Loucy (cell line): Measurements from ENCODE around the gene LHFPL6.

Experiments
- H2AFZ ChIP-seq: fragments of 200-600 bp; sonication (generic); 2 replicates; pipeline ENCODE4 v1.6.0; 2016; ENCODE audit warnings: antibody characterized with exemption, mild to moderate bottlenecking, low read length, moderate library complexity
- H3F3A ChIP-seq: fragments of 200-600 bp; 2 replicates; pipeline ENCODE4 v1.6.0; 2016; ENCODE audit warnings: antibody characterized with exemption, low read depth, mild to moderate bottlenecking
- H3K27me3 ChIP-seq: fragments of 200-600 bp; sonication (generic); 2 replicates; pipeline ENCODE4 v1.6.1; 2014; ENCODE audit warnings: low read length, mild to moderate bottlenecking; ENCODE audit not compliant: insufficient read depth, poor library complexity, severe bottlenecking
- H3K36me3 ChIP-seq: fragments of 200-600 bp; sonication (generic); 2 replicates; pipeline ENCODE4 v1.6.1; 2016; ENCODE audit warnings: low read length; ENCODE audit not compliant: insufficient read depth
- H3K4me1 ChIP-seq: fragments of 200-600 bp; sonication (generic); 2 replicates; pipeline ENCODE4 v1.5.1; 2014; ENCODE audit warnings: low read length, mild to moderate bottlenecking; ENCODE audit not compliant: insufficient read depth, poor library complexity, severe bottlenecking
- H3K4me2 ChIP-seq: fragments of 200-600 bp; sonication (generic); 2 replicates; pipeline ENCODE4 v1.6.0; 2014; ENCODE audit warnings: antibody characterized with exemption, low read length, low read depth, mild to moderate bottlenecking; ENCODE audit not compliant: poor library complexity, severe bottlenecking
- H3K4me3 ChIP-seq: fragments of 200-600 bp; sonication (generic); 2 replicates; pipeline ENCODE4 v1.5.1; 2014; ENCODE audit warnings: low read length, mild to moderate bottlenecking, mixed read lengths; ENCODE audit not compliant: poor library complexity, severe bottlenecking
- H3K79me2 ChIP-seq: fragments of 200-600 bp; sonication (generic); 2 replicates; pipeline ENCODE4 v1.6.1; 2014; ENCODE audit warnings: low read length; ENCODE audit not compliant: insufficient read depth
- H3K9ac ChIP-seq: fragments of 200-600 bp; sonication (generic); 2 replicates; pipeline ENCODE4 v1.6.0; 2014; ENCODE audit warnings: mild to moderate bottlenecking, low read depth, low read length, moderate library complexity; ENCODE audit not compliant: poor library complexity, severe bottlenecking
- H3K9me2 ChIP-seq: fragments of 200-600 bp; sonication (generic); replicated peaks from 2 replicates; pipeline ENCODE4 v1.6.1; 2016; ENCODE audit warnings: low read depth, low read length, mixed read lengths
- H3K9me3 ChIP-seq: fragments of 200-600 bp; sonication (generic); 2 replicates; pipeline ENCODE4 v1.6.1; 2014; ENCODE audit warnings: mild to moderate bottlenecking, antibody characterized with exemption, low read length, low read depth; ENCODE audit not compliant: insufficient read depth
- H4K20me1 ChIP-seq: fragments of 200-600 bp; sonication (generic); 2 replicates; pipeline ENCODE4 v1.6.0; 2014; ENCODE audit warnings: antibody characterized with exemption, low read length, mild to moderate bottlenecking; ENCODE audit not compliant: insufficient read depth, poor library complexity, severe bottlenecking
- EZH2phosphoT487 ChIP-seq: fragments of 200-600 bp; IDR thresholded peaks from 2 replicates; pipeline ENCODE4 v1.6.1; 2018; ENCODE audit warnings: antibody characterized with exemption, mild to moderate bottlenecking, moderate library complexity, borderline replicate concordance
- TF ChIP-seq, protein P1 (sequence below): fragments of 200-600 bp; sonication (generic); conservative IDR thresholded peaks from 2 replicates; pipeline ENCODE4 v1.5.1; 2014; ENCODE audit warnings: mild to moderate bottlenecking, antibody characterized with exemption, low read length

LHFPL6 gene

DNA sequence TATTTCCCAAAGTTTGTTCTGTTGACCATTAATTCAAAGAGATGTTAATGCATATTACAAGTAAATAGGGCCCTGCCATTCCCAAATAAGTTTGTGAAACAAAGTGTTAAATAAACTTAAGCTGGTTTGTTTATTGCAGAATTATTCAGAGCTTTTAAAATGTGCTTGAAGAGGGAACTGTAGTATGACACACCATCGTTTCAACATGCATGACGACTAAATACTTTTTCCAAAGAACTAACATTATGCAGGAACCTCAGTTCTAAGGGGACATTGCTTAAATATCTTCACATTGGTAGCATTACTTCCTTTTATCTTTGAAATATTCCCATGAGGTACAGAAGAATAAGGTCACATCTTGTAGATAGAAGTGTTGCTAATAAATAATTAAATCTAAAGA lies 14.6 kb downstream of the LHFPL6 start:
- Histone ChIP-seq H3K79me2 (no peaks in the 10 kb centered on the region), H3K9me3 (no peaks in the 10 kb centered on the region), H3F3A (no peaks in the 10 kb centered on the region), H3K36me3 (no peaks in the 10 kb centered on the region), H4K20me1 (no peaks in the 10 kb centered on the region), H3K4me2 (no peak overlapping the region), H3K4me3 (no peak overlapping the region), H3K4me1 (no peaks in the 10 kb centered on the region), H3K27me3 (no peaks in the 10 kb centered on the region), H3K9me2 (no peaks in the 10 kb centered on the region), H2AFZ (no peak overlapping the region), H3K9ac (no peak overlapping the region)
- TF ChIP-seq EZH2phosphoT487, result no peak
- TF ChIP-seq, protein P1, sequence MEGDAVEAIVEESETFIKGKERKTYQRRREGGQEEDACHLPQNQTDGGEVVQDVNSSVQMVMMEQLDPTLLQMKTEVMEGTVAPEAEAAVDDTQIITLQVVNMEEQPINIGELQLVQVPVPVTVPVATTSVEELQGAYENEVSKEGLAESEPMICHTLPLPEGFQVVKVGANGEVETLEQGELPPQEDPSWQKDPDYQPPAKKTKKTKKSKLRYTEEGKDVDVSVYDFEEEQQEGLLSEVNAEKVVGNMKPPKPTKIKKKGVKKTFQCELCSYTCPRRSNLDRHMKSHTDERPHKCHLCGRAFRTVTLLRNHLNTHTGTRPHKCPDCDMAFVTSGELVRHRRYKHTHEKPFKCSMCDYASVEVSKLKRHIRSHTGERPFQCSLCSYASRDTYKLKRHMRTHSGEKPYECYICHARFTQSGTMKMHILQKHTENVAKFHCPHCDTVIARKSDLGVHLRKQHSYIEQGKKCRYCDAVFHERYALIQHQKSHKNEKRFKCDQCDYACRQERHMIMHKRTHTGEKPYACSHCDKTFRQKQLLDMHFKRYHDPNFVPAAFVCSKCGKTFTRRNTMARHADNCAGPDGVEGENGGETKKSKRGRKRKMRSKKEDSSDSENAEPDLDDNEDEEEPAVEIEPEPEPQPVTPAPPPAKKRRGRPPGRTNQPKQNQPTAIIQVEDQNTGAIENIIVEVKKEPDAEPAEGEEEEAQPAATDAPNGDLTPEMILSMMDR, result no peak

DNA sequence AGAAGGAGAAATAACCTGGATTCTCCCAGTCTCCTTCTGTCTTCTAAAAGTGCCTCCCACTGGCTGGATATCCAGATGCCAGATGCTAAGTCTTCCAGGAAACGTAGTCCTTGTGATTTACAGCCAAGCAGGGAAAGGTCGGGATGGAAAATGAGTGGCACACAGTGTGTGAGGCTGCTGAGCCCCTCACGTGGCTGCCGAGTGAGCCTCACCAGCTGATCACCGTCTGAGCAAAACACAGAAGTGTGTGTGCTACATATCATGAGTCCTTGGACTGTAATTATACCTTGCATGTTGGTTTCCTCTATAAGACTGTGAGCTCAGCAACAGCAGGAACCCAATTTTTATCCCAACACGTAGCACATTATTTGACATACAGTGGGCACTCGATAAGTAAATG lies 15.1 kb downstream of the LHFPL6 start:
- no peak for TF ChIP-seq EZH2phosphoT487
- TF ChIP-seq, protein P1, result no peak

DNA sequence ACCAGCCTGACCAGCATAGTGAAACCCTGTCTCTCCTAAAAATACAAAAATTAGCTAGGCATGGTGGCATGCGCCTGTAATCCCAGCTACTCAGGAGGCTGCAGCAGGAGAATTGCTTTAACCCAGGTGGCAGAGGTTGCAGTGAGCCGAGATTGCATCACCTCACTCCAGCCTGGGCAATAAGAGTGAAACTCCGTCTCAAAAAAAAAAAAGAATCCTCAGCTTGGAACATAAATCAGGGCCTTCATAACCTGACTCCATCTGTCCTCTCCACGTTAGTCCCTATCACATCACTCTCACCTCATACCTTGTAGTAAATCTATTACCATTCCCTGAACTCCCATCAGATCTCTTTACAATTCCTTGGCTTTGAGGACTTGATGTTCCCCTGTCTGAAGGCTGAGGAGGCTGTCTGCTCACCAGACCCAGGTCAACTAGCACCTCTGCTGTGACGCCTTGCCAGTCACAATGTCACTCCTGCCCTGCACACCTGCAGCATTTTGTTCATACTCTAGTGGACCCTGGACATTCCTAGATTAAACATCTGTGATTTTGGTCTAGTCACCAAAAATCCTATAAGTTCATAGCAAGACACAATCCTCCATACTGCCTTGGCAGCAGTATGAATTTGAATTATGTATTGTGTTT lies 15.9 kb downstream of the LHFPL6 start:
- Histone ChIP-seq H3K79me2 (no peaks in the 10 kb centered on the region), H3K9me3 (no peaks in the 10 kb centered on the region), H3K4me1 (no peaks in the 10 kb centered on the region), H3K9ac (no peak overlapping the region), H3K4me3 (no peak overlapping the region), H3K4me2 (no peak overlapping the region), H3F3A (no peaks in the 10 kb centered on the region), H4K20me1 (no peaks in the 10 kb centered on the region), H2AFZ (no peak overlapping the region), H3K36me3 (no peaks in the 10 kb centered on the region), H3K27me3 (no peaks in the 10 kb centered on the region), H3K9me2 (no peaks in the 10 kb centered on the region)
- TF ChIP-seq, protein P1, result no peak
- TF ChIP-seq EZH2phosphoT487, result no peak

More for the DNA sequence above, 15.1 kb downstream of the LHFPL6 start:
- Histone ChIP-seq H3K9ac (no peak overlapping the region), H3K4me2 (no peak overlapping the region), H4K20me1 (no peaks in the 10 kb centered on the region), H3K4me3 (no peak overlapping the region), H3K36me3 (no peaks in the 10 kb centered on the region), H3K9me2 (no peaks in the 10 kb centered on the region), H3K27me3 (no peaks in the 10 kb centered on the region), H3K79me2 (no peaks in the 10 kb centered on the region), H3K4me1 (no peaks in the 10 kb centered on the region), H3K9me3 (no peaks in the 10 kb centered on the region), H3F3A (no peaks in the 10 kb centered on the region), H2AFZ (no peak overlapping the region)
